GM23248 (cell line): ENCODE data around the gene GPR89B.

Experiments used
- EZH2 ChIP-seq: fragments of 200-600 bp; sonication (generic); IDR thresholded peaks from 2 replicates; pipeline ENCODE4 v1.6.1; 2018; ENCODE audit warnings: antibody characterized with exemption, mild to moderate bottlenecking; ENCODE audit not compliant: insufficient read depth, poor library complexity, severe bottlenecking
- EZH2phosphoT487 ChIP-seq: fragments of 200-600 bp; sonication (generic); IDR thresholded peaks from 2 replicates; pipeline ENCODE4 v1.6.1; 2018; ENCODE audit warnings: antibody characterized with exemption, moderate library complexity, mild to moderate bottlenecking, low read depth; ENCODE audit not compliant: insufficient read depth

DNA sequence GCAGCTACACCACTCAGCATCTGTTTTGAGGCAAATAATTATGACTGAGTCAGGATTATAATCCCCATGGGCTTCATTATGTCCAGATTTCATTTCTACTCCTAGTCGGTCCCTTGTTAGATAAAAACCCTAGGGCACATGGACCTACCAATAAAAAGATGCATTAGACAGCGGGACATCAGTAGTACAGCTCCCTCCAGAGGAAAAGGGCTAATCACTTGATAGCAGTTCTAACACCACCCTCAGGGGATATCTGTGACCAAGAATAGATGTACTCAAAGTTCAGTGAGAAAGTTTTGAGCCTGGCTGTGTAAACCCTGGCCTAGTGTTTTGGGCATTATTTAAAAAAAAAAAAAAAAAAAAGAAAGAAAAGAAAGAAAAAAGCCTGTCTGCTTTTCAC is 15.7 kb upstream of the GPR89B start:
- TF ChIP-seq EZH2phosphoT487 (no peak), EZH2 (no peak)
